Mucosa of rectum (tissue), 2 donors: ENCODE results near the gene ATP7B.
A peak's percentile ranks its signal among the peaks of the same experiment; 100 is the strongest.

Source experiments
- H3K27ac ChIP-seq, 2 donors: one replicate each; pipeline ENCODE4 v1.7.0; 2013; ENCODE audit warnings: inconsistent platforms in 2 of 2, low read depth in 2 of 2, low read length in 2 of 2
- H3K27me3 ChIP-seq, 2 donors: one replicate each; pipeline ENCODE4 v1.7.0; 2013; ENCODE audit warnings: low read length in 2 of 2; ENCODE audit not compliant: control insufficient read depth in 2 of 2, insufficient read depth in 2 of 2
- H3K36me3 ChIP-seq, 2 donors: one replicate each; pipeline ENCODE4 v1.7.0; 2013; ENCODE audit warnings: low read length in 2 of 2; ENCODE audit not compliant: control insufficient read depth in 2 of 2, insufficient read depth in 2 of 2
- H3K4me1 ChIP-seq, 2 donors: one replicate each; pipeline ENCODE4 v1.7.0; 2013; ENCODE audit warnings: low read length in 2 of 2, mild to moderate bottlenecking in 1 of 2; ENCODE audit not compliant: control insufficient read depth in 2 of 2, insufficient read depth in 2 of 2
- H3K4me3 ChIP-seq, 2 donors: one replicate each; pipeline ENCODE4 v1.7.0; 2013; ENCODE audit warnings: low read length in 2 of 2
- H3K9ac ChIP-seq, 2 donors: one replicate each; pipeline ENCODE4 v1.7.0; 2013; ENCODE audit warnings: low read length in 2 of 2, low read depth in 1 of 2, mild to moderate bottlenecking in 1 of 2
- H3K9me3 ChIP-seq, 2 donors: one replicate each; pipeline ENCODE4 v1.7.0; 2013; ENCODE audit warnings: low read length in 2 of 2; ENCODE audit not compliant: control insufficient read depth in 2 of 2
- donor health status: healthy.
- donor health status: Normal muscosa, but diverticular disease.

Gene ATP7B

GRCh38 chr13:52009946-52010345, 1.3 kb downstream of the ATP7B start:
- no peaks in the 10 kb centered on the region for H3K9me3 ChIP-seq
- H3K9ac ChIP-seq = no peak overlapping the region
- H3K4me3 ChIP-seq = no peak overlapping the region

GRCh38 chr13:52006523-52007245, 4.6 kb downstream of the ATP7B start:
- Histone ChIP-seq H3K4me1 (peaks cover 5 to 15% of the 10 kb centered on the region in 2 donors), H3K9me3 (no peaks in the 10 kb centered on the region), H3K27ac (no peak overlapping the region), H3K9ac (no peak overlapping the region), H3K27me3 (no peaks in the 10 kb centered on the region), H3K4me3 (no peak overlapping the region), H3K36me3 (no peaks in the 10 kb centered on the region)

More at GRCh38 chr13:52009946-52010345, 1.3 kb downstream of the ATP7B start:
- no peaks in the 10 kb centered on the region for H3K36me3 ChIP-seq
- no peaks in the 10 kb centered on the region for H3K27me3 ChIP-seq
- H3K27ac ChIP-seq = no peak overlapping the region
- peaks cover 11 to 16% of the 10 kb centered on the region in 2 donors for H3K4me1 ChIP-seq

- H3K9me3 ChIP-seq = no peaks in the 10 kb centered on the region
- H3K4me1 ChIP-seq = peaks cover 3 to 13% of the 10 kb centered on the region in 2 donors
- H3K27ac ChIP-seq = no peak overlapping the region
- no peak overlapping the region for H3K4me3 ChIP-seq
- H3K27me3 ChIP-seq = no peaks in the 10 kb centered on the region
- no peaks in the 10 kb centered on the region for H3K36me3 ChIP-seq
- no peak overlapping the region for H3K9ac ChIP-seq
Observed at GRCh38 chr13:52005841-52006522, 5.3 kb downstream of the ATP7B start.

GRCh38 chr13:52004511-52005170, 6.6 kb downstream of the ATP7B start:
- Histone ChIP-seq H3K27ac (peak overlapping the region in 1 of 2 donors; percentile 55), H3K9ac (no peak overlapping the region), H3K9me3 (no peaks in the 10 kb centered on the region), H3K4me1 (peaks cover 0 to 10% of the 10 kb centered on the region in 2 donors), H3K4me3 (no peak overlapping the region), H3K36me3 (no peaks in the 10 kb centered on the region), H3K27me3 (no peaks in the 10 kb centered on the region)

- H3K27ac ChIP-seq = no peak overlapping the region
- H3K9me3 ChIP-seq = no peaks in the 10 kb centered on the region
- no peak overlapping the region for H3K4me3 ChIP-seq
- no peaks in the 10 kb centered on the region for H3K36me3 ChIP-seq
- no peaks in the 10 kb centered on the region for H3K27me3 ChIP-seq
- H3K4me1 ChIP-seq = peaks cover 0 to 10% of the 10 kb centered on the region in 2 donors
- no peak overlapping the region for H3K9ac ChIP-seq
Observed at GRCh38 chr13:52003541-52003940, 7.7 kb downstream of the ATP7B start.

- Histone ChIP-seq H3K27ac (no peak overlapping the region), H3K9ac (no peak overlapping the region), H3K4me1 (peaks cover 0 to 10% of the 10 kb centered on the region in 2 donors), H3K4me3 (no peak overlapping the region), H3K36me3 (no peaks in the 10 kb centered on the region), H3K27me3 (no peaks in the 10 kb centered on the region), H3K9me3 (no peaks in the 10 kb centered on the region)
Observed at GRCh38 chr13:52002361-52002760, 8.9 kb downstream of the ATP7B start.

GRCh38 chr13:52001120-52001731, 10.0 kb downstream of the ATP7B start:
- Histone ChIP-seq H3K36me3 (no peaks in the 10 kb centered on the region), H3K27me3 (no peaks in the 10 kb centered on the region), H3K4me1 (peaks cover 0 to 12% of the 10 kb centered on the region in 2 donors), H3K27ac (no peak overlapping the region), H3K9me3 (no peaks in the 10 kb centered on the region), H3K4me3 (no peak overlapping the region), H3K9ac (no peak overlapping the region)

- no peaks in the 10 kb centered on the region for H3K9me3 ChIP-seq
- no peak overlapping the region for H3K27ac ChIP-seq
- no peak overlapping the region for H3K4me3 ChIP-seq
- no peaks in the 10 kb centered on the region for H3K36me3 ChIP-seq
- H3K27me3 ChIP-seq = no peaks in the 10 kb centered on the region
- H3K9ac ChIP-seq = no peak overlapping the region
- H3K4me1 ChIP-seq = peaks cover 5 to 23% of the 10 kb centered on the region in 2 donors
Observed at GRCh38 chr13:51999921-52000320, 11.3 kb downstream of the ATP7B start.

- no peaks in the 10 kb centered on the region for H3K36me3 ChIP-seq
- peaks cover 5 to 23% of the 10 kb centered on the region in 2 donors for H3K4me1 ChIP-seq
- H3K4me3 ChIP-seq = no peak overlapping the region
- no peak overlapping the region for H3K27ac ChIP-seq
- H3K9ac ChIP-seq = no peak overlapping the region
- H3K9me3 ChIP-seq = no peaks in the 10 kb centered on the region
- no peaks in the 10 kb centered on the region for H3K27me3 ChIP-seq
Observed at GRCh38 chr13:51999510-51999911, 11.7 kb downstream of the ATP7B start.
